ENCODE data around the gene BEGAIN.

DNA sequence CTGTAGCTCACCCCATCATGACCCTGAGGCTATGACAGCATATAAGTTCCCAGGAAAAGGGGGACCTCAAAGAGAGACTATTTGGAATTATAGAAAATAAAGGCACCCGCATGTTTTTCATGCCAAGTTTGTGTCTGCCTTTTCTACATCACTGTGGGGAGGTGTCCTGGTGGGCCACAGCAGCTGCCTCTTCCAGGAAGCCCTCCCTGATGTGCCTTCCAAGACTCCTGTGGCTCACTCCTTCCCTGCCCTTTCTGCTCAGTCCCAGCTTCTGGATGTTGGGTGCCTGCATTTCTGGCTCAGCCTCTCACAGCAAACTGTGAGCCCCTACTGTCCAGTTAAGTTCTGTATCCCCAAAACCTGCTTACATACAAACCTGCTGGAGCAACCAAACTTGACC, 36.3 kb upstream of the BEGAIN start:
- TF ChIP-seq, protein P1, sequence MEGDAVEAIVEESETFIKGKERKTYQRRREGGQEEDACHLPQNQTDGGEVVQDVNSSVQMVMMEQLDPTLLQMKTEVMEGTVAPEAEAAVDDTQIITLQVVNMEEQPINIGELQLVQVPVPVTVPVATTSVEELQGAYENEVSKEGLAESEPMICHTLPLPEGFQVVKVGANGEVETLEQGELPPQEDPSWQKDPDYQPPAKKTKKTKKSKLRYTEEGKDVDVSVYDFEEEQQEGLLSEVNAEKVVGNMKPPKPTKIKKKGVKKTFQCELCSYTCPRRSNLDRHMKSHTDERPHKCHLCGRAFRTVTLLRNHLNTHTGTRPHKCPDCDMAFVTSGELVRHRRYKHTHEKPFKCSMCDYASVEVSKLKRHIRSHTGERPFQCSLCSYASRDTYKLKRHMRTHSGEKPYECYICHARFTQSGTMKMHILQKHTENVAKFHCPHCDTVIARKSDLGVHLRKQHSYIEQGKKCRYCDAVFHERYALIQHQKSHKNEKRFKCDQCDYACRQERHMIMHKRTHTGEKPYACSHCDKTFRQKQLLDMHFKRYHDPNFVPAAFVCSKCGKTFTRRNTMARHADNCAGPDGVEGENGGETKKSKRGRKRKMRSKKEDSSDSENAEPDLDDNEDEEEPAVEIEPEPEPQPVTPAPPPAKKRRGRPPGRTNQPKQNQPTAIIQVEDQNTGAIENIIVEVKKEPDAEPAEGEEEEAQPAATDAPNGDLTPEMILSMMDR (IDR thresholded peaks at IDR 0.05), result no peak
- TF ChIP-seq POLR2A (IDR thresholded peaks at IDR 0.05), result no peak
